K562 (cell line): ENCODE measurements around the gene AKIRIN1.

Experiments used
- CEBPB ChIP-seq: fragments of 450-650 bp; IDR thresholded peaks from 2 replicates; pipeline ENCODE4 v1.6.1; 2016; ENCODE audit warnings: missing genetic modification characterization, missing compliant biosample characterization
- HDGF ChIP-seq: fragments of 450-650 bp; IDR thresholded peaks from 2 replicates; pipeline ENCODE4 v1.6.1; 2016
- KDM1A ChIP-seq, 2 experiments: fragments of 450-650 bp; IDR thresholded peaks; 2 replicates each; pipeline ENCODE4 v1.6.1; 2016; ENCODE audit warnings: mild to moderate bottlenecking in 2 of 2
- KLF1 ChIP-seq: fragments of 450-650 bp; IDR thresholded peaks from 2 replicates; pipeline ENCODE4 v1.6.1; 2016; ENCODE audit warnings: missing genetic modification characterization, missing compliant biosample characterization
- NR2C2 ChIP-seq, 2 experiments: fragments of 200-800 bp in 1 of 2; sonication (Bioruptor generic) in 1 of 2; sonication (generic) in 1 of 2; formaldehyde crosslinking in 1 of 2; IDR thresholded peaks; 2 replicates each; pipeline versions ENCODE4 v1.6.1 to v1.8.0; 2016 to 2022; ENCODE audit warnings: mild to moderate bottlenecking in 1 of 2, missing compliant biosample characterization in 1 of 2, missing genetic modification characterization in 1 of 2, missing genetic modification reagents in 1 of 2
- ZNF12 ChIP-seq: sonication (generic); formaldehyde crosslinking; IDR thresholded peaks from 2 replicates; pipeline ENCODE4 v1.4.0; 2020; ENCODE audit warnings: mild to moderate bottlenecking, missing genetic modification reagents
- ZNF174 ChIP-seq: fragments of 250-450 bp; sonication (Bioruptor Pico); IDR thresholded peaks from 2 replicates; pipeline ENCODE4 v1.4.0; 2020; ENCODE audit warnings: mild to moderate bottlenecking
- ZNF785 ChIP-seq: fragments of 250-450 bp; sonication (Bioruptor Pico); IDR thresholded peaks from 2 replicates; pipeline ENCODE4 v1.4.0; 2020; ENCODE audit warnings: mild to moderate bottlenecking
- TF ChIP-seq, protein P1 (sequence below), 3 experiments: IDR thresholded peaks in 2 of 3; conservative IDR thresholded peaks in 1 of 3; 2 replicates each; pipeline ENCODE4 v1.5.1; 2011 to 2012; ENCODE audit warnings: low read length in 3 of 3, mild to moderate bottlenecking in 3 of 3, control low read depth in 2 of 3, improper control_type of control experiment in 1 of 3, inconsistent platforms in 1 of 3, low read depth in 1 of 3, mixed read lengths in 1 of 3, moderate library complexity in 1 of 3; ENCODE audit not compliant: insufficient read depth in 2 of 3
- TF ChIP-seq, protein P2 (sequence below): sonication (generic); formaldehyde crosslinking; IDR thresholded peaks from 2 replicates; pipeline ENCODE4 v1.5.0; 2020; ENCODE audit warnings: missing genetic modification reagents
- TF ChIP-seq, protein P3 (sequence below): fragments of 250-450 bp; sonication (Bioruptor Pico); IDR thresholded peaks from 2 replicates; pipeline ENCODE4 v1.8.0; 2021; ENCODE audit warnings: borderline replicate concordance, mild to moderate bottlenecking, moderate library complexity; ENCODE audit not compliant: poor library complexity, severe bottlenecking

DNA sequence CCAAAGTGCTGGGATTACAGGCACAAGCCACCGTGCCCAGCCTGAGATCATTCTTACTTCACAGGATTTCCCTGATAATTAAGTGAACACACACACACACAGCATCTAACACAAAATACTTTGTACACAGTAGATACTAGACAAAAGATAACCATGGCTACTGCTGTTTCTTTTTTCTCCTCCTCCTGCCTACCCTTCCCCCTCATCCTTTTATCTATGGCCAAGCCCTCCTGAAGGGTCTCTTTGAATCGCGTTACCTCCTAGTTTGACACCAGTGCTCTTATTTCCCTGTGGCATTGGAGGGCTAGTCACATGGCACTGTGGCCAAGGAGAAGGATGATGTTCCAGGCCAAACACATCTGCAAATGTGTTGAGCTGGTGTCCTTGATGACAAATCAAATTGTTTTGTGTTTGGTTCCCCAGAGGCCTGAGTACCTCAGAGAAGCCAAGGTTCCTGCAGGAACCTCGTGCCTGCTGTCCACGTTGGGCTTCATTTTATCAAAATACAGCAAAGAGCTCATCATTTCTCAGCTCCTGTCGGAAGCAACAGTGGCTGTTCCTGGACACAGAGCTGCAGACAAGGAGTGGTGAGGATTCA, 55.6 kb downstream of the AKIRIN1 start:
- TF ChIP-seq, protein P1, sequence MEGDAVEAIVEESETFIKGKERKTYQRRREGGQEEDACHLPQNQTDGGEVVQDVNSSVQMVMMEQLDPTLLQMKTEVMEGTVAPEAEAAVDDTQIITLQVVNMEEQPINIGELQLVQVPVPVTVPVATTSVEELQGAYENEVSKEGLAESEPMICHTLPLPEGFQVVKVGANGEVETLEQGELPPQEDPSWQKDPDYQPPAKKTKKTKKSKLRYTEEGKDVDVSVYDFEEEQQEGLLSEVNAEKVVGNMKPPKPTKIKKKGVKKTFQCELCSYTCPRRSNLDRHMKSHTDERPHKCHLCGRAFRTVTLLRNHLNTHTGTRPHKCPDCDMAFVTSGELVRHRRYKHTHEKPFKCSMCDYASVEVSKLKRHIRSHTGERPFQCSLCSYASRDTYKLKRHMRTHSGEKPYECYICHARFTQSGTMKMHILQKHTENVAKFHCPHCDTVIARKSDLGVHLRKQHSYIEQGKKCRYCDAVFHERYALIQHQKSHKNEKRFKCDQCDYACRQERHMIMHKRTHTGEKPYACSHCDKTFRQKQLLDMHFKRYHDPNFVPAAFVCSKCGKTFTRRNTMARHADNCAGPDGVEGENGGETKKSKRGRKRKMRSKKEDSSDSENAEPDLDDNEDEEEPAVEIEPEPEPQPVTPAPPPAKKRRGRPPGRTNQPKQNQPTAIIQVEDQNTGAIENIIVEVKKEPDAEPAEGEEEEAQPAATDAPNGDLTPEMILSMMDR (IDR thresholded peaks at IDR 0.05 in 2 of 3, conservative IDR thresholded peaks at IDR 0.05 in 1 of 3; ENCODE audit: insufficient read depth in 2 of 3, low read depth in 1 of 3, low read length in 3 of 3) = no peak
- TF ChIP-seq KDM1A (IDR thresholded peaks at IDR 0.05) = no peak
- TF ChIP-seq, protein P2, sequence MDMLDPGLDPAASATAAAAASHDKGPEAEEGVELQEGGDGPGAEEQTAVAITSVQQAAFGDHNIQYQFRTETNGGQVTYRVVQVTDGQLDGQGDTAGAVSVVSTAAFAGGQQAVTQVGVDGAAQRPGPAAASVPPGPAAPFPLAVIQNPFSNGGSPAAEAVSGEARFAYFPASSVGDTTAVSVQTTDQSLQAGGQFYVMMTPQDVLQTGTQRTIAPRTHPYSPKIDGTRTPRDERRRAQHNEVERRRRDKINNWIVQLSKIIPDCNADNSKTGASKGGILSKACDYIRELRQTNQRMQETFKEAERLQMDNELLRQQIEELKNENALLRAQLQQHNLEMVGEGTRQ (CRISPR knock-in tag) = no peak
- no peak for TF ChIP-seq ZNF785 (CRISPR knock-in tag)
- no peak for TF ChIP-seq CEBPB (tag)
- TF ChIP-seq ZNF174 (CRISPR knock-in tag) = no peak
- TF ChIP-seq HDGF = no peak
- TF ChIP-seq ZNF12 (CRISPR knock-in tag) = no peak
- TF ChIP-seq, protein P3, sequence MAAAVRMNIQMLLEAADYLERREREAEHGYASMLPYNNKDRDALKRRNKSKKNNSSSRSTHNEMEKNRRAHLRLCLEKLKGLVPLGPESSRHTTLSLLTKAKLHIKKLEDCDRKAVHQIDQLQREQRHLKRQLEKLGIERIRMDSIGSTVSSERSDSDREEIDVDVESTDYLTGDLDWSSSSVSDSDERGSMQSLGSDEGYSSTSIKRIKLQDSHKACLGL = no peak
- no peak for TF ChIP-seq NR2C2 (CRISPR knock-in tag; IDR thresholded peaks at IDR 0.05)
- no peak for TF ChIP-seq NR2C2 (tag; IDR thresholded peaks at IDR 0.05)
- no peak for TF ChIP-seq KLF1 (tag)
